PFSK-1 (cell line): Measurements from ENCODE around the gene DIAPH3.

ENCODE experiments used
- FOXP2 ChIP-seq: optimal IDR thresholded peaks from 2 replicates; pipeline ENCODE3; 2011; ENCODE audit warnings: borderline replicate concordance, control low read depth, inconsistent platforms; ENCODE audit not compliant: insufficient read depth; ENCODE audit errors: extremely low read length, extremely low read depth
- POLR2AphosphoS5 ChIP-seq: IDR thresholded peaks from 2 replicates; pipeline ENCODE4 v1.6.1; 2012; ENCODE audit warnings: low read depth, mild to moderate bottlenecking, control low read depth, low read length, moderate library complexity
- REST ChIP-seq, 2 experiments: IDR thresholded peaks; 2 replicates each; pipeline versions ENCODE4 v1.6.1 to v1.8.0; 2011 to 2012; ENCODE audit warnings: low read depth in 2 of 2, low read length in 2 of 2, control low read depth in 1 of 2, inconsistent platforms in 1 of 2, mild to moderate bottlenecking in 1 of 2, moderate library complexity in 1 of 2; ENCODE audit not compliant: insufficient read depth in 1 of 2
- SIN3A ChIP-seq: IDR thresholded peaks from 2 replicates; pipeline ENCODE4 v1.6.1; 2012; ENCODE audit warnings: mild to moderate bottlenecking, low read length, moderate library complexity, borderline replicate concordance; ENCODE audit not compliant: insufficient read depth
- TAF1 ChIP-seq: IDR thresholded peaks from 2 replicates; pipeline ENCODE4 v1.6.1; 2012; ENCODE audit warnings: low read length, control low read depth, borderline replicate concordance; ENCODE audit not compliant: insufficient read depth

Gene DIAPH3

GRCh38 chr13:59743195-59743594 is 420.5 kb downstream of the DIAPH3 start:
- TF ChIP-seq REST (IDR thresholded peaks at IDR 0.05; ENCODE audit: insufficient read depth in 1 of 2, low read depth in 2 of 2, low read length in 2 of 2) (no peak), TAF1 (no peak), SIN3A (no peak)

GRCh38 chr13:59742467-59742866 is 421.3 kb downstream of the DIAPH3 start:
- TF ChIP-seq FOXP2 (no peak), POLR2AphosphoS5 (no peak), TAF1 (no peak), SIN3A (no peak), REST (IDR thresholded peaks at IDR 0.05; ENCODE audit: insufficient read depth in 1 of 2, low read depth in 2 of 2, low read length in 2 of 2) (no peak)

GRCh38 chr13:59738921-59739320 is 424.8 kb downstream of the DIAPH3 start:
- no peak for TF ChIP-seq SIN3A
- no peak for TF ChIP-seq TAF1
- no peak for TF ChIP-seq REST (IDR thresholded peaks at IDR 0.05; ENCODE audit: insufficient read depth in 1 of 2, low read depth in 2 of 2, low read length in 2 of 2)
- no peak for TF ChIP-seq POLR2AphosphoS5
- TF ChIP-seq FOXP2 = no peak

GRCh38 chr13:59734393-59734792 is 429.3 kb downstream of the DIAPH3 start:
- no peak for TF ChIP-seq FOXP2
- no peak for TF ChIP-seq SIN3A
- TF ChIP-seq POLR2AphosphoS5 = no peak
- TF ChIP-seq REST (IDR thresholded peaks at IDR 0.05; ENCODE audit: insufficient read depth in 1 of 2, low read depth in 2 of 2, low read length in 2 of 2) = no peak
- TF ChIP-seq TAF1 = no peak

GRCh38 chr13:59733744-59734143 is 430.0 kb downstream of the DIAPH3 start:
- TF ChIP-seq FOXP2 = no peak
- TF ChIP-seq POLR2AphosphoS5 = no peak
- TF ChIP-seq REST (IDR thresholded peaks at IDR 0.05; ENCODE audit: insufficient read depth in 1 of 2, low read depth in 2 of 2, low read length in 2 of 2) = no peak
- no peak for TF ChIP-seq TAF1
- no peak for TF ChIP-seq SIN3A
